DOHH2 (cell line): ENCODE measurements around the gene VPS72.

Source experiments
- EZH2phosphoT487 ChIP-seq: fragments of 200-600 bp; sonication (generic); IDR thresholded peaks from 2 replicates; pipeline ENCODE4 v1.6.1; 2017; ENCODE audit warnings: borderline replicate concordance, mild to moderate bottlenecking, antibody characterized with exemption, low read length, moderate library complexity, mixed read lengths
- TF ChIP-seq, protein P1 (sequence below): fragments of 200-600 bp; sonication (generic); IDR thresholded peaks from one replicate; pipeline ENCODE4 v1.5.1; 2014; ENCODE audit warnings: antibody characterized with exemption, mild to moderate bottlenecking, low read depth, low read length; ENCODE audit not compliant: poor library complexity, severe bottlenecking

DNA sequence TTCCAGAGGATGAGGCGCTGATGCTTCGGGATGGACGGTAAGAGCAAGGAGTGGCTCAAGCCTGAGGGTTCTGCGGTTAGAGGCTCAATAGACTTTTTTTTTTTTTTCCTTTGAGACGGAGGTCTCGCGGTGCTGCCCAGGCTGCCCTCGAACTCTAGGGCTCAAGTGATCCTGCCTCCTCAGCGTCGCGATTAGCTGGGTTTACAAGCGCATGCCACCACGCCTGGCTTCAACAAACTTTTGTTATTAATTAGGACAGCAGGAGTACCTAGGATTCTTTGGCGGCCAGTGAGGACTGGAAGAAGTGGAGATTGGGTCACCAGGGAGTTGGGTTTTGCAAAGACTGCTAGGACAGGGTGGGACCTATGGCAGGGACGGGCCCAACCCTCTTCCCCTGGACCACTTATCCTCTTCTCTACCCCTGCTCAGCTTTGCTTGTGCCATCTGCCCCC is 23.5 kb downstream of the VPS72 start:
- TF ChIP-seq, protein P1, sequence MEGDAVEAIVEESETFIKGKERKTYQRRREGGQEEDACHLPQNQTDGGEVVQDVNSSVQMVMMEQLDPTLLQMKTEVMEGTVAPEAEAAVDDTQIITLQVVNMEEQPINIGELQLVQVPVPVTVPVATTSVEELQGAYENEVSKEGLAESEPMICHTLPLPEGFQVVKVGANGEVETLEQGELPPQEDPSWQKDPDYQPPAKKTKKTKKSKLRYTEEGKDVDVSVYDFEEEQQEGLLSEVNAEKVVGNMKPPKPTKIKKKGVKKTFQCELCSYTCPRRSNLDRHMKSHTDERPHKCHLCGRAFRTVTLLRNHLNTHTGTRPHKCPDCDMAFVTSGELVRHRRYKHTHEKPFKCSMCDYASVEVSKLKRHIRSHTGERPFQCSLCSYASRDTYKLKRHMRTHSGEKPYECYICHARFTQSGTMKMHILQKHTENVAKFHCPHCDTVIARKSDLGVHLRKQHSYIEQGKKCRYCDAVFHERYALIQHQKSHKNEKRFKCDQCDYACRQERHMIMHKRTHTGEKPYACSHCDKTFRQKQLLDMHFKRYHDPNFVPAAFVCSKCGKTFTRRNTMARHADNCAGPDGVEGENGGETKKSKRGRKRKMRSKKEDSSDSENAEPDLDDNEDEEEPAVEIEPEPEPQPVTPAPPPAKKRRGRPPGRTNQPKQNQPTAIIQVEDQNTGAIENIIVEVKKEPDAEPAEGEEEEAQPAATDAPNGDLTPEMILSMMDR: no peak
- no peak for TF ChIP-seq EZH2phosphoT487
